Heart left ventricle (tissue), 13 donors: ENCODE results near the gene GDPD4.

ENCODE experiments used
- CTCF ChIP-seq, 12 donors: fragments of 200-600 bp; sonication (generic) in 4 of 12; IDR thresholded peaks; one replicate each; pipeline versions ENCODE4 v1.5.0 to v1.8.0; 2018 to 2022; ENCODE audit warnings: antibody characterized with exemption in 12 of 12, mild to moderate bottlenecking in 5 of 12
- POLR2A ChIP-seq, 2 donors: fragments of 450-650 bp; IDR thresholded peaks; one replicate each; pipeline ENCODE4 v1.6.1; 2017; ENCODE audit warnings: antibody characterized with exemption in 2 of 2, mild to moderate bottlenecking in 2 of 2, moderate library complexity in 2 of 2
- donor health status: ischemic (EF 13 %, LVEDD 7.1; RV severe dilation, severe dysfunction).
- donor health status: DM: no; HTN: yes; CAD: no.
- donor health status: DM: no; HTN: no; CAD: no.
- donor health status: ischemic (EF 25% LVEDD 6.9; RV normal size, moderate dysfunction).
- donor health status: ischemic (EF 25% LVEDD 5.7; RV mildly dilated, moderate dysfunction).
- donor health status: ischemic (EF 35%, LVEDD 5.7; RV mildly dilated, moderate dysfunction).
- donor health status: nonischemic (EF 11% LVEDD 7.7; RV severe dilation, severe dysfunction).
- donor health status: DM: yes; HTN: yes; CAD: no.
- donor health status: PGD.
- donor health status: ischemic (EF 29% LVEDD 5.4; RV normal size, mild dysfunction).
- donor health status: nonischemic (EF 23%, LVEDD 6.1; RV moderate dilation, normal function).

- TF ChIP-seq POLR2A (IDR thresholded peaks at IDR 0.05) (no peak), CTCF (IDR thresholded peaks at IDR 0.05) (no peak)
These were observed 124.5 kb downstream of the GDPD4 start for GRCh38 chr11:77176996-77177395.
